ENCODE measurements around the gene ALDH16A1. TPM values are rescaled to one million over a fixed set of nuclear protein-coding genes. Genes with fewer than 3 reads are reported as not detected.

The ALDH16A1 gene
- total and polyA plus RNA-seq, 2 of the 4 experiments (the other 2 are of a cell fraction), result 10.4 to 12.9 TPM

GRCh38 chr19:49415810-49416200 lies 37.2 kb upstream of the ALDH16A1 start:
- intact Hi-C loops (cut with micrococcal nuclease), result no loop called here
- dilution Hi-C loops (cut with HindIII; ENCODE audit: low sequenced_read_pairs, unreplicated experiment), result no loop called here
- CTCF ChIA-PET, result no interaction called here

More at GRCh38 chr19:49415810-49416200, 37.2 kb upstream of the ALDH16A1 start:
- Histone ChIP-seq H4K91ac (ENCODE audit: insufficient read depth, low read depth, low read length) (no peak overlapping the region), H3K4me3 (ENCODE audit: insufficient read depth, low read depth, low read length) (no peak overlapping the region), H3K9ac (ENCODE audit: low read depth, low read length) (no peak overlapping the region), H3K27ac (ENCODE audit: insufficient read depth, low read length) (no peak overlapping the region), H2BK120ac (ENCODE audit: low read depth, low read length) (no peak overlapping the region), H3K9me1 (ENCODE audit: insufficient read depth, low read length) (no peaks in the 10 kb centered on the region), H2AK5ac (ENCODE audit: low read depth, low read length) (no peak overlapping the region), H3K4me1 (ENCODE audit: control insufficient read depth, insufficient read depth, low read length) (no peaks in the 10 kb centered on the region), H3K79me1 (ENCODE audit: low read depth in 1 of 2, low read length in 2 of 2) (no peaks in the 10 kb centered on the region), H3K27me3 (ENCODE audit: control insufficient read depth, insufficient read depth, low read length) (peaks cover 74% of the 10 kb centered on the region), H4K8ac (ENCODE audit: low read depth in 2 of 2, low read length in 2 of 2) (no peak overlapping the region), H2AK9ac (replicated peaks; ENCODE audit: low read depth, low read length, poor library complexity) (no peak overlapping the region), H3K14ac (replicated peaks; ENCODE audit: low read depth, low read length) (no peak overlapping the region), H3K9me3 (ENCODE audit: control insufficient read depth, insufficient read depth, low read length) (no peaks in the 10 kb centered on the region), H2BK20ac (ENCODE audit: low read depth, low read length) (no peak overlapping the region), H4K20me1 (ENCODE audit: insufficient read depth, low read length) (no peaks in the 10 kb centered on the region), H3K36me3 (ENCODE audit: control insufficient read depth, insufficient read depth, low read length) (no peaks in the 10 kb centered on the region), H2BK5ac (ENCODE audit: low read depth, low read length, poor library complexity, severe bottlenecking) (no peak overlapping the region), H4K5ac (ENCODE audit: low read depth, low read length) (no peak overlapping the region), H3K56ac (ENCODE audit: extremely low read depth, insufficient read depth, low read length) (no peak overlapping the region), H2AFZ (replicated peaks; ENCODE audit: low read length, poor library complexity) (no peak overlapping the region), H3K23ac (ENCODE audit: low read depth, low read length) (no peak overlapping the region), H3K4ac (ENCODE audit: low read depth, low read length) (no peak overlapping the region), H2BK15ac (ENCODE audit: low read depth, low read length) (no peak overlapping the region), H3K4me2 (ENCODE audit: low read depth, low read length) (no peak overlapping the region), H3K18ac (ENCODE audit: low read depth, low read length) (no peak overlapping the region)
- POLR2A ChIA-PET (ENCODE audit: unreplicated experiment), result no interaction called here
- no peak for TF ChIP-seq ELK1 (IDR thresholded peaks at IDR 0.05; ENCODE audit: borderline replicate concordance, low read depth, low read length)
- TF ChIP-seq RAD21 (IDR thresholded peaks at IDR 0.05; ENCODE audit: low read length), result no peak
- WGBS, 2 experiments (ENCODE audit: extremely low coverage in 2 of 2, insufficient read length in 1 of 2), result no CpG with 5 or more reads among the region's 2 CpGs
- no TSS peak for BruUV-seq (replicated peaks)
- in situ Hi-C loops (cut with MboI; ENCODE audit: low sequenced_read_pairs), result no loop called here
- ATAC-seq (ENCODE audit: low read depth) (no peak), DNase-seq (no peak)

All from IMR-90 (cell line).